Mesenteric fat pad (tissue), 1 donor: ENCODE data around the gene PGPEP1. TPM values are rescaled to one million over a fixed set of nuclear protein-coding genes. Genes with fewer than 3 reads are reported as not detected.
"Not testable (repeated sequence)": the region's sequence is repeated elsewhere in the genome, so short reads cannot be mapped to it uniquely, and the experiment has no call there.

Source experiments
- DNase-seq: peaks from one replicate; pipeline ENCODE4 v3.0.0-alpha.2; 2020; ENCODE audit warnings: low spot score
- total RNA-seq: library from RNA; stranded (reverse); fragmentation: NEBNext Ultra II Directional; extraction: Animal tissue kit (Norgen Biotek cat#: 25700); gene quantifications from one replicate; pipeline ENCODE4 v1.2.1, GENCODE V29; 2021
- donor health status: DM: yes; HTN: yes; CAD: no.

PGPEP1 gene
- total RNA-seq, 1 donor from 2014 or later: 48.7 TPM

DNA sequence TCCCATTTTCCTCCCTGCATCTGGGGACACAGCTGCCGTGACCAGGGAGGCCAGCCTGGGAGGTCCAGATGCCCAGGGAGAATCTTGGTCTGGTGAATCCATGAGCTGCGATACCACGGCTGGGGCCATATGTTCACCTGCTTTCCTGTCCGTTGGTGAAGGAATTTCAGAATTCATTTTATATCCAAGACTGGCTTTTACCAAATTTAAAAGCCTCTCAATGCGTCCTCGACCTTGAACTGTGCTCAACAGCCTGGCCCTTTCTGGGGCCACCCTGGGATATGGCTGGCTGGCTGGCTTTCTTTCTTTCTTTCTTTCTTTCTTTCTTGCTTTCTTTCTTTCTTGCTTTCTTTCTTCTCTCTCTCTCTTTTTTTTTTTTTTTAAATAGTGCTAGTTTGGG is 23.4 kb downstream of the PGPEP1 start:
- no peak for DNase-seq

DNA sequence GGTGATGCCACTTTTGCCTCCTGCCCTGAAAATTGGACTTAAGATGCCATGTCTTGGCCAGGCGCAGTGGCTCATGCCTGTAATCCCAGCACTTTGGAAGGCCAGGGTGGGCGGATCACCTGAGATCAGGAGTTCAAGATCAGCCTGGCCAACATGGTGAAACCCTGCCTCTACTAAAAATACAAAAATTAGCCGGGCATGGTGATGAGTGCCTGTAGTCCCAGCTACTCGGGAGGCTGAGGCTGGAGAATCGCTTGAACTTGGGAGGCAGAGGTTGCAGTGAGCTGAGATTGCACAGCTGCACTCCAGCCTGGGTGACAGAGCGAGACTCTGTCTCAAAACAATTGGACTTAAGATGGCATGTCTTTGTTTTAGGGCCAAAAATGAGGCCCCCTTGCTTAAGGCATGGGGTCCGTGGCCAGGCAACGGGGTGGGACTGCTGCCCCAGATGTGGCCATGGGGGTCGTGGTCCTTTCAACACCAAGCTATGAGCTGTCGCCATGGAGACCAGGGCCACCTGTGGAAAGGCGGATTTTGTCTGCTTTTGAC is 24.0 kb downstream of the PGPEP1 start:
- not testable (repeated sequence) for DNase-seq

DNA sequence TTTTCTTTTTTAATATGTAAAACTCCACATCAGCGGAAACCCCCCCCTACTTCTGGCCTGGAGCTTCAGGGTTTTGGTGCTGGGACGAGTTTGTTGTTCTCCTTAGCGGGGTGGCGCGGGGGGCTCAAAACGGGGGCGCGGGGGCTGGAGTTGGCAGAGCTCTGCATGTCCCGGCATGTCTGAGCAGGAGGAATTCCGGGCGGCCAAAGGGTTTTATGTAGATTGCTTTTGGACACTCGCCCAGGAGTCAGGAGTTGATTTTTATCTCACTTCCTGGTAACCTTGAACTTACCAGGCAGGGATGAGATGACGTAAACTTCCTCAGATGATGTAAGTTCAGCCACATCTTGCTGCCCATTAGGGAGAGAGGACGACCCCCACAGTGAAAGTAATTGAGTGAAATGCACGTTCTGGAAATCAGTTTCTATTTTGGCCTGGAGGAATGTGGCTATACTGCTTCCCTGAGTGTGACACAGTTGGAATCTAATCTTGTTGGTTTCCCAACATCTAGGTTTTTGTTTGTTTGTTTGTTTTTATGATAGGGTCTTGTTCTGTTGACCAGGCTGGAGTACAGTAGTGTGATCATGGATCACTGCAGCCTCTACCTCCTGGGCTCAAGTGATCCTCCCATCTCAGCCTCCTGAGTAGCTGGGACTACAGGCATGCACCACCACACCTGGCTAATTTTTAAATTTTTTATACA is 24.6 kb downstream of the PGPEP1 start:
- no peak for DNase-seq

DNA sequence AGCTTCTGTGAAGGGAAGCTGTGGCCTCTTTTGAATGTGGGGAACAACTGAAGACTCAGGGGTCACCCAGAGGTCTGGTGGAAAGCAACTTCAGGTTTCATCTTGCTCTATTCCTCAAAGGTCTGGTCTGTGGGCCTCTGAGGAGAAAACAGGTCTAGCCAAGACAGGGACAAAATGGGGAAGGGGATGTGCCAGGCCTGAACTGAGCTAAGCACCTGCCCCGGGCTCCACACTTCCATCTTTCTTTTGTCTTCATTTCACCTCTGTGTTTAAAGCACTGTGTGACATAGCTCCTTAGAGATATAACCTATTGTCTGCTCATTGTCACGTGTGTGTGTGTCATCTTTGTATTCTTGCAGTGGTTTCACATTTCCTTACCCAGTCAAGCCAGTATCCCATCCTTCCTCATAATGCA is 25.6 kb downstream of the PGPEP1 start:
- no peak for DNase-seq

DNA sequence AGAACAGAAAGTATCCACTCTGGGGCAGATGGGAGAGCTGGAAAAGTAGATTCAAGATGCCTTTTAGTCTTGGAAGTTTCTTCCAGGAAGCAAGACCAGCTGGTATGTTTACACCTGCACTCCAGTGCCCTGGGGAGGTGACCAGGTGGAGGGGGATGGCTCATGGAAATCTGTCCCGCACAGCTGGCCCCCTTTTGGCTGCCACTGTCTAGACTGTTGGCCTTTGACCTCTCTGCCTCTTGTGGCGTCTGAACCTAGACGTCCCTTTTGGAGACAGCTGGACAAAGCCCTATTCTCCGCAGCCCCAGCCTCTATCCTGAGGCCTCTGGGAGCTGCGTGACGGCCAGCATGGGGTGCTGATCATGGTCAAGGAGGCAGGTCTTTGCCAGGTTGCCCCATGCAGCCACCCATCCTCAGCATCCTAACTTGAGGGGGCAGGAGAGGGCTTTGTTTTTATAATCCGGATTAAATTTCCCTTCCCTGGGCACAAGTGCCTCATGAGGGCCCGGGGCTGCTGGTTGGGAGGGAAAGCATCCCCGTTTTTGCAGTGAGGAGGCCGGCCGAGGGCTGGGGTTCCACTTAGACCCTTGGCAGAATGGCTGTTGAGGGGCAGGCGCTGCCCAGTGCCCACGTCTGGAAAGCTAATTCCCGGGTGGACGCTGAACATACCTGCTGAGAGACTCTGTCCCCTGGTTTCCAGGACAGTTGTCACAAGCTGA is 28.3 kb downstream of the PGPEP1 start:
- no peak for DNase-seq

DNA sequence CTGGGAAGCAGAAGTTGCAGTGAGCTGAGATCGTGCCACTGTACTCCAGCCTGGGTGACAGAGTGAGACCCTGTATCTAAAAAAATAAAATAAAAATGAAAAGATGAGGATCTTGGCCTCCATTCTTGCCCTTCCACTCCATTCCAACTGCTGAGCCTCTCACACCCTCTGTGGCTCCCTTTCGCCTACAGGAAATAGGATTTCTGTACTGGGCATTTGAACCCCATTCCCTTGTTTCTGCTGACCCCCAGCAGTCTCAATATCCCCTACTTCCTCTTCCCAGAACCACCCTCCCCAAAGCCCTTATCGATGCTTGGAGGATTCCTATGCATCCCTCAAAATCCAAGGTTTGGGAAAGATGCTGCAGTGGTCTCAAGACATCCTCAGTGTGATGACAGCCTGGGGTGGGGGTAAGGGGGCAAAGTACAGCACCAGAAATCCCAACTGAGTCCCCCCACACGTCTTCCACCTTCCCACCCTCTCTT is 33.1 kb downstream of the PGPEP1 start:
- no peak for DNase-seq

DNA sequence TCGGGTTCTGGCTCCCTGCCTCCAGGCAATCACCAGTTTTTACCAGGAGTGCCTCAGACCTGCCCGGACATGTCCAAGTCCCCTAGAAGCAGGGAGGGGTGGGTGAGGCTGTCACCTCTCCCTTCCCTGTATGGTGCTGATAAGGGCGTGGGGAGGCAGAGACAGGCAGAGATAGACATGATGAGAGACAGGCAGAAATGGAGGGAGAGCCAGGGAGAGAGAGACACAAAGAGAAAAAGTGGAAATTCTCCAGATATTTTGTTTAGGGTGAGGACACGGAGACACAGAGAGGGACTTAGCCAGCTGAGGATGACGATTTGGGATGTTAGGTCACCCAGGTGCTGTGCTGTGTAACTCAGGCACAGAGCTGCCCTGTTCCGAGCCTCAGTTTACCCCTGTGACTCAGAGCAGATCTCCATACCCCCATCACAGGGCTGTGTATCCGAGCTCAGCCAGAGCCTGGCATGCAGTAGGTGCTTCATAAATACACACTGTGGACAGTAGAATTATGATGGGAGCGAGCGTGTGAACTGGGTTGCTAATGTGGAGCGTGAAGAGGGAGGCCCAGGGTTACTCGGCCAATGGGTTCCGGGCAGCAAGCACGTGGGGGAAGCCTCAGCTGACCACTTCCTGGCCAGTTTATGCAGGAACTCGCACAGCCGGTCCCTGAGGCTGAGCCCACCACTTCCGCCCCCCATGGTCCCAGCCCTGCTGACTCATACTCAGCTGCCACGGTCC is 33.7 kb downstream of the PGPEP1 start:
- DNase-seq: peak; percentile 96

DNA sequence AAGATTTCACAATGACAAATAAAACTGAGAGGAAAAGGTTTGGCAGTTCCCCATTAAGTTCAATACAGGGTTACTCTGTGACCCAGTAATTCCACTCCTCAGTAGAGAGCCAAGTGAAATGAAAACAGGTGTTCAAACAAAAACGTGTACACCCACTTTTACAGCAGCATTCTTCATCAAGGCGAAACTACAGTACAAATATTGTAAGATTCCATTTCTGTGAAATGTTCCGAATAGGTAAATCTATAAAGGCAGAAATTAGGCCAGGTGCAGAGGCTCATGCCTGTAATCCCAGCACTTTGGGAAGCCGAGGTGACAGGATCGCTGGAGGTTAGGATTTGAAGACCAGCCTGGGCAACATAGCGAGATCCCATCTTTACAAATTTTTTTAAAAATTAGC is 36.6 kb downstream of the PGPEP1 start:
- no peak for DNase-seq

DNA sequence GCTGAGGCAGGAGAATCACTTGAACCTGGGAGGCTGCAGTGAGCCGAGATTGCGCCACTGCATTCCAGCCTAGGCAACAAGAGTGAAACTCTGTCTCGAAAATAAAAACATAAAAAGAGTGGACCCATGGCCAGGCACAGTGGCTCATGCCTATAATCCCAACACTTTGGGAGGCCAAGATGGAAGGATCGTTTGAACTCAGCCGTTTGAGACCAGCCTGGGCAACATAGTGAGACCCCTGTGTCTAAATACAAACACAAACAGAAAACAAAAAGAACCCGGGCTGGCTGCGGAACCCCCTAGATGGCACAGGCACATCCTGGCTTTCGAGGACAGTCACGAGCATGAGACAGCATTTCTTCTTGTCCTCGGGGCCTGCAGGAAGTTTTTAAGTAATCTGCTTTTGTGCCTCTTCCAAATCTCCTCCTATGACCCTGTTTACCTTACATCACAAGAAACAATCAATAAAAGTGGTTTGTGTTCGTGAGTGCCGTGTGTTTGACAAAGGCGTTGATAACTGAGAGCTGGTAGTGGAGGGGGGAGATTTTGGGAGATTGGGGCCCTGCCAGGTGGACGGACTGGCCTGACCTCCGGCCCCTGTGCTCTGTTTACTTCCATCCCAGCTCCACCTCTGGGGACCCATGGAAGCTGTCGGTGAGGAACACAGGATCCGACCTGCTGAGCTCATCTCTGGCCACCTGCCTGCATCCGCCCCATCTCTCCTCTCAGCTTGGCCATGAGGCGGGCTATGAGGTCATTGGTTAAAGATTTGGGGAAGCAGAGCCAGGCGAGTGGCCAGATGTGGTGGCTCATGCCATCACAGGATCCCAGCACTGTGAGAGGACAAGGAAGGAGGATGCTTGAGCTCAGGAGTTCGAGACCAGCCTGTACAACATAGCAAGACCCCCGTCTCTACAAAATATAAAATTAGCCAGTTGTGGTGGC is 39.7 kb downstream of the PGPEP1 start:
- no peak for DNase-seq

DNA sequence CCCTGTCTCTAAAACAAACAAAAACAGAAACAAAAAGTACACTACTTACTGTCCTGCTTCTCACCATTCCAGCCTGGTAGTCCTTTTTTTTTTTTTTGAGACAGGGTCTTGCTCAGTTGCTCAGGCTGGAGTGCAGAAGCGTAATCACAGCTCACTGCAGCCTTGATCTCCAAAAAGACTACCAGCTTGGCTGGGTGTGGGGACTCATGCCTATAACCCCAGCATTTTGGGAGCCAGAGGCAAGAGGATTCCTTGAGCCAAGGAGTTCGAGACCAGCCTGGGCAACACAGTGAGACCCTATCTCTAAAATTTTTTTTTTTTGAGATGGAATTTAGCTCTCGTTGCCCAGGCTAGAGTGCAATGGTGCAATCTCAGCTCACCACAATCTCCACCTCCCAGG is 40.4 kb downstream of the PGPEP1 start:
- DNase-seq: no peak

DNA sequence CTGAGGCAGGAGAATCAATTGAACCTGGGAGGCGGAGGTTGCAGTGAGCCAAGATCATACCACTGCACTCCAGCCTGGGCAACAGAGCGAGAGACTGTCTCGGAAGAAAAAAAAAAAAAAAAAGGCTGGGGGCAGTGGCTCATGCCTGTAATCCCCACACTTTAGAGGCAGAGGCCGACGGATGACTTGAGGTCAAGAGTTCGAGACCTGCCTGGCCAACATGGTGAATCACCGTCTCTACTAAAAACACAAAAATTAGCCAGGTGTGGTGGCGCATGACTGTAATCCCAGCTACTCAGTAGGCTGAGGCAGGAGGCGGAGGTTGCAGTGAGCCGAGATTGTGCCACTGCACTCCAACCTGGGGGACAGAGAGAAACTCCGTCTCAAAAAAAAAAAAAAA is 43.2 kb downstream of the PGPEP1 start:
- DNase-seq: not testable (repeated sequence)

DNA sequence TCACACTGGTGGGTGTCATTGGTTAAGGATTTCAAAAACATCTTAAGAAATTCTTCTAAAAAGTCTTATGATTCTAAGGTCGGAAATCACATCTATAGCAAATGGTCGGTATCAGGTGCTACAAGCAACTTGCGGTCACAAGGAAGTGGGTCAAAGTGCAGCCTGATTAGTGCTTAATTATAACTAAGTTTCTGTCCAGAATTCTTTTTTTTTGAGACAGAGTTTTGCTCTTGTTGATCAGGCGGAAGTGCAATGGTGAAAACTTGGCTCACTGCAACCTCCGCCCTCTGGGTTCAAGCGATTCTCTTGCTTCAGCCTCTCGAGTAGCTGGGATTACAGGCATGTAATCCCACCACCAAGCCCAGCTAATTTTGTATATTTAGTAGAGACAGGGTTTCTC is 44.4 kb downstream of the PGPEP1 start:
- no peak for DNase-seq

DNA sequence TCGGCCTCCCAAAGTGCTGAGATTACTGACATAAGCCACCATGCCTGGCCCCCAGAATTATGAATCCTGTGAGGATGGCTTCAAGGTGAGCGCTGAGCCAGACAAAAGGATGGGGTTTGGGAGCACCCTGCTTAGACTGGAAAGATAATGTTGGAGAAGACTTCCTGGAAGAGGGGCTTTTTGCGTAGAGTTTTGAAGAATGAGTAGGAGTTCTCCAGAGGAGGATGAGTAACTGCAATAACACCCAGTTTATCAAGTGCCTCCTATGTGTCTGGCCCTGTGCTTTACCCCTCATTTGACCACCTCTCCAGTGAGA is 44.9 kb downstream of the PGPEP1 start:
- no peak for DNase-seq

DNA sequence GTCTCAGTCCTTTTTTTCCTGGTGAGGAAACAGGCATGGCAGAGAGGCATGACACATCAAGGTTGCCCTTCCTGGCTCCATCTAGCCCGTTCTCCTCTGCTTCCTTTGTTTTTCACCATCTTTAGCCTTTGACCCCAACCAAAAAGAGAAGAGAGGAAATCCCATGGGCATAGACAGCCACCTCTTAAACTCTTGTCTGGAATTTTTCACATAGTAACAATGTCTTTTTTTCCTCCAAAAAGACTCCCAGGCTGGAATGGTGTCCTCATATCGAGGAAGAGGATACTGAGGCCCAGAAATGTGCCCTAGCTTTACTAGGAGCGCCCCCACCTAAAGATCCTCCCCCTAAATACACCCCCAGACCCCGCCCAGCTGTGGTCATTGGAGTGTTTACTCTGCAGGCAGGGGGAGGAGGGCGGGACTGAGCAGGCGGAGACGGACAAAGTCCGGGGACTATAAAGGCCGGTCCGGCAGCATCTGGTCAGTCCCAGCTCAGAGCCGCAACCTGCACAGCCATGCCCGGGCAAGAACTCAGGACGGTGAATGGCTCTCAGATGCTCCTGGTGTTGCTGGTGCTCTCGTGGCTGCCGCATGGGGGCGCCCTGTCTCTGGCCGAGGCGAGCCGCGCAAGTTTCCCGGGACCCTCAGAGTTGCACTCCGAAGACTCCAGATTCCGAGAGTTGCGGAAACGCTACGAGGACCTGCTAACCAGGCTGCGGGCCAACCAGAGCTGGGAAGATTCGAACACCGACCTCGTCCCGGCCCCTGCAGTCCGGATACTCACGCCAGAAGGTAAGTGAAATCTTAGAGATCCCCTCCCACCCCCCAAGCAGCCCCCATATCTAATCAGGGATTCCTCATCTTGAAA is 45.5 kb downstream of the PGPEP1 start, which contains the start of gene GDF15:
Gene GDF15 (plus strand): TSS at position 484 of the 868 bp plus-strand sequence. CDS start 32 bp downstream, at position 516.
- DNase-seq: peak; percentile 91

DNA sequence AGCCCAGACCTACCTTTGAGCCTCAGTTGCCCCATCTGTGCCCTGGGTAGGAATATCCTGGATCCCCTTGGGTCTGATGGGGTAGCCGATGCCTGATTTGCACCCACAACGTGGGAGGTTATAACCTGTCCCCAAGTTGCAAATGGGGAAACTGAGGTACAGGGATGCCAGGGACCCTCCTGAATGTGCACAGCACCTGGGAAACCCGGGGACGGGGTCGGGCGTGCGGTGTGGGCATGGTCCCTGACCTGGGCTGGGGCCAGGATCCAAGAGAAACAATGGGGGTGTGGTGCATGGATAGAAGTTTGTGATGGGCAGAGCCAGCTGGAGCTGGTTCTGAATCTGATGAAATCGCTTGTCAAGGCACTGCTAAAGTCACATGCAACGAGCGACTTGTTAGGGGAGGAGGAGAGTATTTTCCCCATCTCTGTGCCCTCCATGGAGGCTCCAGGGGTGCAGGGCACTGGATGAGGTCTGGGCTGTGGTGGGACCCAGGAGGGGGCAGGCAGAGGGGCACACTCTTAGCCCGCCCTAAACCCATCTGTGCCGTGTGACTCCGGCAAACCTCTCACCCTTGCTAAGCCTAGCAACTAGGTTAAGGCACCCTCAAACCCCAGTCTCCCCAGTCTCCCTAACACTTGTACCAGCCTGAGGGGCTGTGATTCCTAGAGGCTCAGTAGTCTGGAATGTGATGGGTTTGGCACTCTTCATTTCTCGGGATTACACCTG is 46.3 kb downstream of the PGPEP1 start:
- no peak for DNase-seq

DNA sequence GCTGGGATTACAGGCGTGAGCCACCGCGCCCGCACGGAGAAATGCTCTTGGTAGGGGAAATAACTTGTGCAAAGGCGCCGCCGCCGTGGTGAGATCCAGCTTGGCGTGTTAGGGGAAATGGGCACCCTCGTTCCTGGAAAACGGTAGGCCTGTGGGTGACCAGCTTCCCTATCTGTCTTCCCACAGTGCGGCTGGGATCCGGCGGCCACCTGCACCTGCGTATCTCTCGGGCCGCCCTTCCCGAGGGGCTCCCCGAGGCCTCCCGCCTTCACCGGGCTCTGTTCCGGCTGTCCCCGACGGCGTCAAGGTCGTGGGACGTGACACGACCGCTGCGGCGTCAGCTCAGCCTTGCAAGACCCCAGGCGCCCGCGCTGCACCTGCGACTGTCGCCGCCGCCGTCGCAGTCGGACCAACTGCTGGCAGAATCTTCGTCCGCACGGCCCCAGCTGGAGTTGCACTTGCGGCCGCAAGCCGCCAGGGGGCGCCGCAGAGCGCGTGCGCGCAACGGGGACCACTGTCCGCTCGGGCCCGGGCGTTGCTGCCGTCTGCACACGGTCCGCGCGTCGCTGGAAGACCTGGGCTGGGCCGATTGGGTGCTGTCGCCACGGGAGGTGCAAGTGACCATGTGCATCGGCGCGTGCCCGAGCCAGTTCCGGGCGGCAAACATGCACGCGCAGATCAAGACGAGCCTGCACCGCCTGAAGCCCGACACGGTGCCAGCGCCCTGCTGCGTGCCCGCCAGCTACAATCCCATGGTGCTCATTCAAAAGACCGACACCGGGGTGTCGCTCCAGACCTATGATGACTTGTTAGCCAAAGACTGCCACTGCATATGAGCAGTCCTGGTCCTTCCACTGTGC is 47.9 kb downstream of the PGPEP1 start:
- peak; percentile 97 for DNase-seq

DNA sequence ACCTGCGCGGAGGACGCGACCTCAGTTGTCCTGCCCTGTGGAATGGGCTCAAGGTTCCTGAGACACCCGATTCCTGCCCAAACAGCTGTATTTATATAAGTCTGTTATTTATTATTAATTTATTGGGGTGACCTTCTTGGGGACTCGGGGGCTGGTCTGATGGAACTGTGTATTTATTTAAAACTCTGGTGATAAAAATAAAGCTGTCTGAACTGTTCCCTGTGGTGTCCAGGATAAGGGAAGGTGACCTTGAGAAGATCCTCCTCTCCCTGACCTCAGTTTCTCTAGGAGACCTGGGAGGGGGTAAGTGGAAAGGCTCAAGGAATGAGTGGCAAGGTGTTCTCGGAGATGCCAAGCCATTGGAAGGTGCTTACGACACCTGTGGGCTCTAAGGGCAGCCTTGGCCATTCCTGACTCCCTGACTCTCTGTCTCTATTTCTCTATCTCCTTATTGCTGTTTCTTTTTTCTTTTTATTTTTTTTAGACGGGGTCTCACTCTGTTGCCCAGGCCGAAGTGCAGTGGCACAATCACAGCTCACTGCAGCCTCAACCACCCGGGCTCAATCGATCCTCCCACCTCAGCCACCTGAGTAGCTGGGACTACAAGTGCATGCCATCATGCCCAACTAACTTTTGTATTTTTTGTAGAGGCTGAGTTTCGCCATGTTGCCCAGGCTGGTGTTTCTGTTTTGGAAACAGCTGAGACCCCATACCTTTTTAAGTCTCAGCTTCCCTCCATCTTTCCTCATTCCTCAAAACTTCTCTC is 48.7 kb downstream of the PGPEP1 start:
- DNase-seq: no peak
